SK-N-MC (cell line): ENCODE results near the gene WIZ.
"Not testable (repeated sequence)": the region's sequence is repeated elsewhere in the genome, so short reads cannot be mapped to it uniquely, and the experiment has no call there.

Experiments
- DNase-seq: peaks from one replicate; pipeline ENCODE4 v3.0.0-alpha.2; 2011; ENCODE audit warnings: low read depth, low spot score
- H3K27ac ChIP-seq: fragments of 200-600 bp; sonication (generic); 2 replicates; pipeline ENCODE4 v1.5.1; 2016; ENCODE audit warnings: mixed run types
- H3K36me3 ChIP-seq: fragments of 200-600 bp; sonication (generic); 2 replicates; pipeline ENCODE4 v1.6.1; 2017; ENCODE audit warnings: antibody characterized with exemption, low read length, mixed read lengths; ENCODE audit not compliant: insufficient read depth
- H3K4me3 ChIP-seq: fragments of 200-600 bp; sonication (generic); 2 replicates; pipeline ENCODE4 v1.5.1; 2016
- H3K9ac ChIP-seq: fragments of 200-600 bp; sonication (generic); 2 replicates; pipeline ENCODE4 v1.8.0; 2017; ENCODE audit warnings: mixed run types, mixed read lengths; ENCODE audit not compliant: insufficient read length
- H3K9me3 ChIP-seq: fragments of 200-600 bp; sonication (generic); 2 replicates; pipeline ENCODE4 v1.6.1; 2017; ENCODE audit warnings: low read depth, mild to moderate bottlenecking, antibody characterized with exemption, low read length, moderate library complexity, mixed read lengths
- EZH2 ChIP-seq: fragments of 200-600 bp; sonication (generic); IDR thresholded peaks from one replicate; pipeline ENCODE4 v1.6.1; 2017; ENCODE audit warnings: antibody characterized with exemption
- FOXP2 ChIP-seq: optimal IDR thresholded peaks from 2 replicates; pipeline ENCODE3; 2011; ENCODE audit warnings: mild to moderate bottlenecking, moderate library complexity; ENCODE audit not compliant: insufficient read depth; ENCODE audit errors: extremely low read length, control extremely low read depth
- POLR2AphosphoS5 ChIP-seq: IDR thresholded peaks from 2 replicates; pipeline ENCODE4 v1.6.1; 2012; ENCODE audit warnings: mild to moderate bottlenecking, low read depth, low read length, borderline replicate concordance

Gene WIZ

GRCh38 chr19:15417699-15418098 lies 32.1 kb downstream of the WIZ start:
- Histone ChIP-seq H3K4me3 (peak overlapping the region; percentile 99), H3K9me3 (no peaks in the 10 kb centered on the region), H3K9ac (peak overlapping the region; percentile 97), H3K27ac (peak overlapping the region; percentile 86; the same call in 1 of the 2 replicates), H3K36me3 (peaks cover 31% of the 10 kb centered on the region)
- DNase-seq: no peak
- no peak for TF ChIP-seq POLR2AphosphoS5
- TF ChIP-seq EZH2: no peak
- no peak for TF ChIP-seq FOXP2

- Histone ChIP-seq H3K9me3 (no peaks in the 10 kb centered on the region), H3K9ac (peak overlapping the region; percentile 45), H3K4me3 (no peak overlapping the region), H3K36me3 (peaks cover 55% of the 10 kb centered on the region), H3K27ac (peak overlapping the region; percentile 64; the same call in 1 of the 2 replicates)
- TF ChIP-seq EZH2: no peak
- TF ChIP-seq FOXP2: no peak
- TF ChIP-seq POLR2AphosphoS5: no peak
- DNase-seq: no peak
These were observed 36.9 kb downstream of the WIZ start for GRCh38 chr19:15412832-15413231.

GRCh38 chr19:15411351-15411750 lies 38.4 kb downstream of the WIZ start:
- not testable (repeated sequence) for DNase-seq, H3K9me3 ChIP-seq, H3K9ac ChIP-seq, H3K4me3 ChIP-seq, H3K27ac ChIP-seq
- peaks cover 57% of the 10 kb centered on the region for H3K36me3 ChIP-seq

GRCh38 chr19:15404780-15405211 lies 45.0 kb downstream of the WIZ start:
- Histone ChIP-seq H3K27ac (no peak overlapping the region), H3K4me3 (no peak overlapping the region), H3K9me3 (no peaks in the 10 kb centered on the region), H3K9ac (no peak overlapping the region), H3K36me3 (peaks cover 73% of the 10 kb centered on the region)
- DNase-seq: no peak
- no peak for TF ChIP-seq POLR2AphosphoS5
- TF ChIP-seq EZH2: no peak
- TF ChIP-seq FOXP2: no peak

GRCh38 chr19:15404097-15404779 lies 45.5 kb downstream of the WIZ start:
- H3K9me3 ChIP-seq: no peaks in the 10 kb centered on the region
- peaks cover 73% of the 10 kb centered on the region for H3K36me3 ChIP-seq
- no peak for DNase-seq
- no peak overlapping the region for H3K27ac ChIP-seq
- no peak overlapping the region for H3K9ac ChIP-seq
- TF ChIP-seq EZH2 (no peak), POLR2AphosphoS5 (no peak), FOXP2 (no peak)
- no peak overlapping the region for H3K4me3 ChIP-seq

- H3K27ac ChIP-seq: no peak overlapping the region
- no peak overlapping the region for H3K4me3 ChIP-seq
- no peak overlapping the region for H3K9ac ChIP-seq
- TF ChIP-seq EZH2: no peak
- no peak for TF ChIP-seq POLR2AphosphoS5
- no peak for TF ChIP-seq FOXP2
- H3K9me3 ChIP-seq: no peaks in the 10 kb centered on the region
- H3K36me3 ChIP-seq: peaks cover 77% of the 10 kb centered on the region
- DNase-seq: no peak
These were observed 46.6 kb downstream of the WIZ start for GRCh38 chr19:15403151-15403531.

- no peak for DNase-seq
- no peaks in the 10 kb centered on the region for H3K9me3 ChIP-seq
- H3K9ac ChIP-seq: no peak overlapping the region
- H3K4me3 ChIP-seq: no peak overlapping the region
- peaks cover 77% of the 10 kb centered on the region for H3K36me3 ChIP-seq
- TF ChIP-seq POLR2AphosphoS5 (no peak), FOXP2 (no peak), EZH2 (no peak)
- no peak overlapping the region for H3K27ac ChIP-seq
These were observed 47.2 kb downstream of the WIZ start for GRCh38 chr19:15402411-15403150.

- Histone ChIP-seq H3K27ac (no peak overlapping the region), H3K36me3 (peaks cover 78% of the 10 kb centered on the region), H3K9ac (no peak overlapping the region), H3K9me3 (no peaks in the 10 kb centered on the region), H3K4me3 (no peak overlapping the region)
- no peak for DNase-seq
- no peak for TF ChIP-seq FOXP2
- no peak for TF ChIP-seq EZH2
- TF ChIP-seq POLR2AphosphoS5: no peak
These were observed 48.4 kb downstream of the WIZ start for GRCh38 chr19:15401397-15401710.
